HG03103 (cell line): Measurements from ENCODE around the gene CHPT1.

ENCODE experiments used
- ATAC-seq: cut with Tn5 transposase; IDR thresholded peaks from one replicate; pipeline ENCODE4 v1.9.1; 2021; ENCODE audit warnings: low read depth; ENCODE audit not compliant: unreplicated experiment

Gene CHPT1

DNA sequence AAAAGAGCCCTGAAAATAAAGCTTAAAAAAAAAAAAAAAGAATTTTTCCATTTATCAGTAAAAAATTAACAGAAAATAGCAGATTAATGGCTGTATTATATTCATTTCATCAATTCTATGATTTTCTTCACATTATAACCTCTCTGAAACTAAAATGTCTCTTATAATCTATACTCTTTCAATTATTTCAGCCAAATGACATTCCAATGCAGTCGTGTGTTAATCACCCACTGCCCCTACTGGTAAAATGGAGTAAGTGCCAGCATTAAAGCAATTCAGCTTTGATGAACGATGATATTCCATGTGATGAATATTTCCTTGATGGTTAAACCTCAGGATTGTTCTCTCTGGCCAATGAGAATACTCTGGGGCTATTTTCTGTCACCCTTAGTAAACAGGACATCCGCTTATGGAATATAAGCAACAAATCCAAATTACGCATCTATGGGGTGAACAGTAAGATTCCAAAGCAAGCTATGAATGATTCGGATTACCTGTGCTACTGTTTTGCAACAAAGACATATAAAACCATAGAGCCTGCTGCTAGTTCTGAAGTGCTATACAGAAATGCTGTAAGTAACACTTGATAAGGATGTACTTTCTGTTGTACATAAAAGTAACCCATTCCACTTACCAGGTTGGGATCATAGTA is 62.1 kb downstream of the CHPT1 start:
- no peak for ATAC-seq

DNA sequence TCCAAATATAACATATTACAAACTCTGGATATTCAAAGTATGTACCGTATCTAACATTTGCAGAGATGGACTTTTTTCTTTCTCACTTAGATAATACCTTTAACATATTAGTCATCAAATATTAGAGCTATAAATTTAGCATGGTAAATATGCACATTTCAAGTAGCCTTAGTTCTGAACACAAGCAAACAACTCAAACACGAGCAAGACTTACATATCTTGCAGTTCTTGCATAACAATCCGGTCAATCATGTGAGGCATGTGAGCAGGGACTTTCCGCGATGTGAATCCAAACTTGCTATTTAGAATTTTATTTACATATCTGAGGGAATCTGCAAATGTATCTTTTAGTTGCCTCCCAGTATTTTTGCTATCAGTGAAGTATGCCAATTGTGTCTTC is 63.9 kb downstream of the CHPT1 start:
- no peak for ATAC-seq

DNA sequence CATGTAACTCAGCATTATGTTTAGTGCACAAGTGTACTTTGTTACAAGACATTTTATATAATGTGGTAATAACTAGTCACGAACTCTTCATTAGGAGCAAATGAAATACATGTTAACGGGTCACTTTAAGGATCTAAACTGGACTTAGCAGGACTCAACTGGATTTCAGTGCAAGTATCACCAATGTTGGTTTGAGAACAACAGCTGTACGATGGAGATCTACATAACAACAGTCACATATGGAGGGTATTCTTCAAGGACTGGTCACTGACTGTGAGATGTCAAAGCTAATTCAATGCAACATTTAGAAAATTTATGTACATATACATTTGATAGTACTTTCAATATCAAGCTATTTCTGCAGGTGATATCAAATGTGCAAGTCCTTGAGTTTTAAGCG is 64.3 kb downstream of the CHPT1 start:
- no peak for ATAC-seq

GRCh38 chr12:101763246-101763931 is 65.9 kb downstream of the CHPT1 start:
- ATAC-seq, result no peak

GRCh38 chr12:101764051-101764792 is 66.8 kb downstream of the CHPT1 start:
- no peak for ATAC-seq

DNA sequence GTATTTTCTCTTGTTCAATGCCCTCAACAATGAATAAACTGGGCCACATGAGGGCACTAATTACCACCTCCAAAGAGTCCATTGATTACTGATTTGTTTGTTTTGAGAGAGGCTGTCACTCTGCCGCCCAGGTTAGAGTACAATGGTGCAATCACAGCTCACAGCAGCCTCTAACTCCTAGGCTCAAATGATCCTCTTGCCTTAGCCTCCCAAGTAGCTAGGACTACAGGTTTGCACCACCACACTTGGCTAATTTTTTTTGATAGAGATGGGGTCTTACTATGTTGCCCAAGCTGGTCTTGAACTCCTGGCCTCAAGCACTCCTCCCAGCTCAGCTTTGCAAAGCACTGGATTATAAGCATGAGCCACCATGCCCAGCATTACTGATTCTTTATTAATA is 70.1 kb downstream of the CHPT1 start:
- ATAC-seq, result no peak

- ATAC-seq, result no peak
Observed at GRCh38 chr12:101768781-101769180, 71.3 kb downstream of the CHPT1 start.

GRCh38 chr12:101769865-101770264 is 72.4 kb downstream of the CHPT1 start:
- no peak for ATAC-seq

- ATAC-seq, result no peak
Observed at GRCh38 chr12:101772012-101772775, 74.8 kb downstream of the CHPT1 start.

DNA sequence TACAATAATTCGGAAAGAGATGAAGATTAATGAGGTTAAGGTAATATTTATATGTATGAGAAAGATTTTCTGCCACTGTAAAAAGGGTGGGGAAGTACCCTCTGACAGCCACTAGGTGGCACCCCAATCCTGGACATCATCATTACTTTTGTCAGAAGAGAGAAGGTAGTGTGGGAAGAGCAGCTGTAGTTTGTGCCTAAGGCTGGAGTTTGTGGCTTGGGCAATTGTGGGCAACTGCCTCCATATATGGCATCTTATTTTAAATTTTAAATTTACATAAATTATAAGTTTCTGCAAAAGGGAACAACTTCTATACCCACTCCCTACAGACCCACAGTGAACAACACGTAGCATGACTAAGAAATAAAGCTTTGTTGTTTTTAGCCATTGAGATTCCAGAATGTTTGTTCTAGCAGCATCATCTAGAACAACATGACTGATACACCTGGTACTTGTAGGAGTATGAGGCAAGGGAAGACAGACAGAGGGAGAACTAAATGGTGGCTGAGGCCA is 76.3 kb downstream of the CHPT1 start:
- ATAC-seq, result no peak

GRCh38 chr12:101775816-101776215 is 78.4 kb downstream of the CHPT1 start:
- no peak for ATAC-seq

GRCh38 chr12:101777485-101777884 is 80.0 kb downstream of the CHPT1 start:
- ATAC-seq, result no peak

GRCh38 chr12:101777978-101778377 is 80.5 kb downstream of the CHPT1 start:
- ATAC-seq, result no peak
